H1 (cell line): ENCODE results near the gene STIM2. TPM values are rescaled to one million over a fixed set of nuclear protein-coding genes. Genes with fewer than 3 reads are reported as not detected.

ENCODE experiments used
- CTCF ChIA-PET: fragments of 300-600 bp; sonication (Branson Sonifier 250); formaldehyde crosslinking; loops from one replicate; lab custom pipeline; 2021; ENCODE audit not compliant: partially characterized antibody; lab: Charles Lee
- POLR2A ChIA-PET: fragments of 300-600 bp; sonication (Branson Sonifier 250); formaldehyde crosslinking; loops from one replicate; lab custom pipeline; 2021; ENCODE audit warnings: inconsistent platforms; ENCODE audit not compliant: partially characterized antibody; lab: Charles Lee
- DNase-seq, 2 experiments: peaks; one replicate each; pipeline versions ENCODE4 v3.0.0 to v3.0.0-alpha.2; 2010 to 2022; ENCODE audit warnings: low spot score in 2 of 2, low read depth in 1 of 2, mixed read lengths in 1 of 2
- FAIRE-seq: peaks from 2 replicates; lab custom pipeline; 2011; peaks lifted over from hg19 to GRCh38; lab: Jason Lieb, UNC
- H2AFZ ChIP-seq: 2 replicates; pipeline ENCODE4 v1.8.1; 2012; ENCODE audit warnings: low read length, inconsistent platforms
- H2AK5ac ChIP-seq: 2 replicates; pipeline ENCODE4 v1.6.1; 2013; ENCODE audit warnings: low read depth, low read length
- H2BK120ac ChIP-seq: replicated peaks from 2 replicates; pipeline ENCODE3; 2013; ENCODE audit warnings: low read depth, low read length, inconsistent platforms
- H2BK12ac ChIP-seq: 2 replicates; pipeline ENCODE4 v1.6.1; 2013; ENCODE audit warnings: low read depth, low read length
- H2BK15ac ChIP-seq: 2 replicates; pipeline ENCODE4 v1.6.1; 2013; ENCODE audit warnings: low read length
- H2BK20ac ChIP-seq: 2 replicates; pipeline ENCODE4 v1.6.1; 2013; ENCODE audit warnings: low read length
- H2BK5ac ChIP-seq: 2 replicates; pipeline ENCODE4 v1.6.1; 2013; ENCODE audit warnings: low read depth, low read length
- H3K14ac ChIP-seq: 2 replicates; pipeline ENCODE4 v1.6.1; 2013; ENCODE audit warnings: inconsistent platforms; ENCODE audit not compliant: insufficient read length
- H3K18ac ChIP-seq: 2 replicates; pipeline ENCODE4 v1.6.1; 2013; ENCODE audit warnings: low read length; ENCODE audit errors: extremely low read depth
- H3K23ac ChIP-seq: 2 replicates; pipeline ENCODE4 v1.6.1; 2013; ENCODE audit warnings: inconsistent platforms; ENCODE audit not compliant: insufficient read length
- H3K23me2 ChIP-seq: 2 replicates; pipeline ENCODE4 v1.6.1; 2013; ENCODE audit warnings: low read depth, low read length
- H3K27ac ChIP-seq: 2 replicates; pipeline ENCODE4 v1.6.1; 2011; ENCODE audit warnings: low read depth, low read length, inconsistent platforms
- H3K27me3 ChIP-seq, 4 experiments: replicated peaks in 1 of 4; 1 replicate in 1 of 4; 2 replicates in 3 of 4; pipeline versions ENCODE4 v1.6.1 to v1.8.1; 2011 to 2013; ENCODE audit warnings: low read length in 3 of 4, mild to moderate bottlenecking in 3 of 4, inconsistent platforms in 2 of 4, mixed read lengths in 2 of 4, moderate library complexity in 1 of 4; ENCODE audit not compliant: control insufficient read depth in 3 of 4, insufficient read depth in 3 of 4; ENCODE audit errors: extremely low read depth in 1 of 4
- H3K36me3 ChIP-seq, 4 experiments: 2 replicates each; pipeline versions ENCODE4 v1.6.1 to v1.8.1; 2011 to 2013; ENCODE audit warnings: mild to moderate bottlenecking in 4 of 4, low read length in 3 of 4, moderate library complexity in 2 of 4, control low read depth in 1 of 4, inconsistent platforms in 1 of 4; ENCODE audit not compliant: insufficient read depth in 4 of 4, control insufficient read depth in 2 of 4
- H3K4ac ChIP-seq: replicated peaks from 2 replicates; pipeline ENCODE3; 2013; ENCODE audit warnings: low read length, low read depth, mixed read lengths, inconsistent platforms; ENCODE audit not compliant: insufficient read length
- H3K4me1 ChIP-seq, 4 experiments: replicated peaks in 1 of 4; 1 replicate in 1 of 4; 2 replicates in 3 of 4; pipeline versions ENCODE4 v1.6.1 to v1.8.1; 2011 to 2013; ENCODE audit warnings: low read length in 3 of 4, inconsistent platforms in 2 of 4, mixed read lengths in 1 of 4; ENCODE audit not compliant: insufficient read depth in 4 of 4, control insufficient read depth in 3 of 4
- H3K4me2 ChIP-seq, 2 experiments: 2 replicates each; pipeline versions ENCODE4 v1.6.1 to v1.8.1; 2011 to 2013; ENCODE audit warnings: low read depth in 2 of 2, low read length in 2 of 2, control low read depth in 1 of 2, inconsistent platforms in 1 of 2, mild to moderate bottlenecking in 1 of 2; ENCODE audit not compliant: insufficient read depth in 1 of 2
- H3K4me3 ChIP-seq, 4 experiments: fragments of 200-600, 300-600 bp in 1 of 4; sonication (generic), shearing (Covaris generic), sonication (Bioruptor Twin) in 1 of 4; 2 replicates each; pipeline versions ENCODE4 v1.5.1 to v1.8.1; 2011 to 2016; ENCODE audit warnings: low read length in 4 of 4, low read depth in 3 of 4, control low read depth in 2 of 4, inconsistent platforms in 2 of 4, mild to moderate bottlenecking in 2 of 4, mixed read lengths in 1 of 4, moderate library complexity in 1 of 4; ENCODE audit not compliant: insufficient read depth in 2 of 4; ENCODE audit errors: extremely low read depth in 1 of 4
- H3K56ac ChIP-seq: replicated peaks from 2 replicates; pipeline ENCODE3; 2013; ENCODE audit warnings: low read depth, mild to moderate bottlenecking, mixed read lengths, low read length, inconsistent platforms; ENCODE audit not compliant: insufficient read length
- H3K79me1 ChIP-seq: 2 replicates; pipeline ENCODE4 v1.6.1; 2013; ENCODE audit warnings: low read depth, low read length, control low read depth
- H3K79me2 ChIP-seq, 2 experiments: 2 replicates each; pipeline versions ENCODE4 v1.6.1 to v1.8.1; 2012 to 2013; ENCODE audit warnings: low read length in 2 of 2, mild to moderate bottlenecking in 2 of 2, inconsistent platforms in 1 of 2; ENCODE audit not compliant: insufficient read depth in 2 of 2, control insufficient read depth in 1 of 2
- H3K9ac ChIP-seq, 4 experiments: replicated peaks in 1 of 4; 1 replicate in 1 of 4; 2 replicates in 3 of 4; pipeline versions ENCODE4 v1.6.1 to v1.8.1; 2011 to 2013; ENCODE audit warnings: low read depth in 3 of 4, low read length in 3 of 4, control low read depth in 2 of 4, mild to moderate bottlenecking in 2 of 4, moderate library complexity in 2 of 4, inconsistent platforms in 1 of 4; ENCODE audit errors: extremely low read depth in 1 of 4
- H3K9me3 ChIP-seq, 2 experiments: 2 replicates each; pipeline versions ENCODE4 v1.6.1 to v1.8.1; 2012 to 2013; ENCODE audit warnings: mild to moderate bottlenecking in 2 of 2, moderate library complexity in 2 of 2, control low read depth in 1 of 2, inconsistent platforms in 1 of 2, low read depth in 1 of 2, low read length in 1 of 2, mixed read lengths in 1 of 2; ENCODE audit not compliant: insufficient read depth in 2 of 2
- H4K20me1 ChIP-seq, 2 experiments: replicated peaks in 1 of 2; 2 replicates each; pipeline versions ENCODE3 to v1.8.1; 2011 to 2013; ENCODE audit warnings: inconsistent platforms in 2 of 2, low read length in 2 of 2, mild to moderate bottlenecking in 1 of 2; ENCODE audit not compliant: insufficient read depth in 2 of 2, control insufficient read depth in 1 of 2
- H4K5ac ChIP-seq: 2 replicates; pipeline ENCODE4 v1.6.1; 2013; ENCODE audit warnings: low read length, low read depth, mixed read lengths, inconsistent platforms; ENCODE audit not compliant: insufficient read length
- H4K8ac ChIP-seq: 2 replicates; pipeline ENCODE4 v1.8.0; 2013; ENCODE audit warnings: mild to moderate bottlenecking, moderate library complexity, low read length, inconsistent platforms; ENCODE audit not compliant: insufficient read depth; ENCODE audit errors: extremely low read depth
- H4K91ac ChIP-seq: replicated peaks from 2 replicates; pipeline ENCODE3; 2013; ENCODE audit warnings: low read length, mixed read lengths, inconsistent platforms; ENCODE audit not compliant: insufficient read length
- BRCA1 ChIP-seq: IDR thresholded peaks from 2 replicates; pipeline ENCODE4 v1.6.1; 2012; ENCODE audit warnings: low read depth, low read length, improper control_type of control experiment
- RAD21 ChIP-seq, 2 experiments: IDR thresholded peaks in 1 of 2; conservative IDR thresholded peaks in 1 of 2; 2 replicates each; pipeline ENCODE4 v1.6.1; 2011; ENCODE audit warnings: low read depth in 2 of 2, low read length in 2 of 2, improper control_type of control experiment in 1 of 2, inconsistent platforms in 1 of 2, mild to moderate bottlenecking in 1 of 2, moderate library complexity in 1 of 2
- RFX5 ChIP-seq: IDR thresholded peaks from 2 replicates; pipeline ENCODE4 v1.6.1; 2011; ENCODE audit warnings: low read depth, low read length, improper control_type of control experiment, borderline replicate concordance
- SAP30 ChIP-seq: fragments of 300-600 bp; sonication (generic); IDR thresholded peaks from 2 replicates; pipeline ENCODE4 v1.7.1; 2012; ENCODE audit warnings: low read length, moderate library complexity, mild to moderate bottlenecking, inconsistent platforms; ENCODE audit not compliant: insufficient read depth, insufficient replicate concordance
- SRF ChIP-seq: IDR thresholded peaks from 2 replicates; pipeline ENCODE4 v1.6.1; 2011; ENCODE audit warnings: mild to moderate bottlenecking, low read depth, low read length, moderate library complexity
- TBP ChIP-seq: IDR thresholded peaks from 2 replicates; pipeline ENCODE4 v1.6.1; 2011; ENCODE audit warnings: low read depth, low read length, improper control_type of control experiment
- WGBS, 2 experiments: shearing (Covaris generic) in 1 of 2; methylation state at CpG; one replicate each; pipeline versions ENCODE4 v1.1.6 to v1.1.7; 2013 to 2015; ENCODE audit warnings: low lambda C conversion rate in 2 of 2, mixed read lengths in 2 of 2, inconsistent platforms in 1 of 2, low coverage in 1 of 2, missing lambda C conversion rate in 1 of 2; ENCODE audit not compliant: insufficient replicate concordance in 2 of 2, insufficient coverage in 1 of 2, insufficient read length in 1 of 2; ENCODE audit errors: extremely low coverage in 1 of 2, missing lambda C conversion rate in 1 of 2; 5-methylcytosine and 5-hydroxymethylcytosine counted together
- polyA plus RNA-seq, 7 experiments: library from polyadenylated mRNA; depleted of rRNA in 3 of 7; stranded (reverse) in 5 of 7; unstranded in 2 of 7; fragments of >200 nt in 5 of 7; fragments of 200-250 nt in 2 of 7; gene quantifications; 1 replicate in 5 of 7; 2 replicates in 1 of 7; 4 replicates in 1 of 7; pipeline versions ENCODE4 v1.2.1 to v1.2.3, GENCODE V29; 2011 to 2013; ENCODE audit warnings: missing spikeins in 2 of 7, mixed read lengths in 2 of 7
- total RNA-seq: library from RNA; stranded (reverse); fragmentation: NEBNext Ultra II Directional; extraction: Animal tissue kit (Norgen Biotek cat#: 25700); gene quantifications from 2 replicates; pipeline ENCODE4 v1.2.1, GENCODE V29; 2021
- TF ChIP-seq, protein P1 (sequence below): IDR thresholded peaks from 2 replicates; pipeline ENCODE4 v1.6.1; 2011; ENCODE audit warnings: low read depth, mild to moderate bottlenecking, low read length; ENCODE audit not compliant: insufficient read depth

The STIM2 gene
- total and polyA plus RNA-seq, 2 of the 8 experiments (the other 6 are each of a cell fraction or from before 2014, with no cell fraction given) = 22.9 to 23.0 TPM

GRCh38 chr4:26937567-26937966 is 76.9 kb downstream of the STIM2 start:
- H3K27ac ChIP-seq = no peak overlapping the region
- H3K23ac ChIP-seq = no peak overlapping the region
- H3K4me3 ChIP-seq = no peak overlapping the region
- no peaks in the 10 kb centered on the region for H3K9me3 ChIP-seq
- H3K23me2 ChIP-seq = no peaks in the 10 kb centered on the region
- H3K4me2 ChIP-seq = no peak overlapping the region
- H4K5ac ChIP-seq = no peak overlapping the region
- H2BK12ac ChIP-seq = no peak overlapping the region
- no peaks in the 10 kb centered on the region for H3K79me1 ChIP-seq
- H3K4ac ChIP-seq = no peak overlapping the region
- H3K18ac ChIP-seq = no peak overlapping the region
- DNase-seq (no peak), FAIRE-seq (no peak)
- H3K9ac ChIP-seq = no peak overlapping the region
- H4K8ac ChIP-seq = no peak overlapping the region
- H2BK15ac ChIP-seq = no peak overlapping the region
- ChIA-PET POLR2A (interaction anchor here (0.6 kb wide), 1 partner anchor 22 kb away, joined by 3 read pairs; no protein-coding TSS in a partner anchor), CTCF (interaction anchor here (0.6 to 0.8 kb wide), 4 partner anchors 9 to 1875 kb away, joined by 3 to 4 read pairs (median 4); no protein-coding TSS in a partner anchor)
- H3K27me3 ChIP-seq = no peaks in the 10 kb centered on the region
- no peak overlapping the region for H2BK120ac ChIP-seq
- H3K14ac ChIP-seq = no peak overlapping the region
- peaks cover 0 to 2% of the 10 kb centered on the region in 2 experiments for H4K20me1 ChIP-seq
- H3K56ac ChIP-seq = no peak overlapping the region
- H4K91ac ChIP-seq = no peak overlapping the region
- no peak overlapping the region for H2AK5ac ChIP-seq
- WGBS, 2 experiments = 86% methylated on average over 3 of the region's 3 CpGs; no CpG with 5 or more reads in 1 of the 2 experiments
- H2BK20ac ChIP-seq = no peak overlapping the region
- H3K79me2 ChIP-seq = no peaks in the 10 kb centered on the region
- H3K36me3 ChIP-seq = no peaks in the 10 kb centered on the region
- no peak overlapping the region for H2BK5ac ChIP-seq
- peaks cover 0 to 7% (median 1%) of the 10 kb centered on the region in 4 experiments; a peak in 2 of 7 replicates for H3K4me1 ChIP-seq
- no peak overlapping the region for H2AFZ ChIP-seq
- TF ChIP-seq TBP (no peak), BRCA1 (no peak), SRF (no peak), RAD21 (IDR thresholded peaks at IDR 0.05 in 1 of 2, conservative IDR thresholded peaks at IDR 0.05 in 1 of 2; ENCODE audit: low read depth in 2 of 2, low read length in 2 of 2) (no peak), SAP30 (no peak), RFX5 (no peak)
- TF ChIP-seq, protein P1, sequence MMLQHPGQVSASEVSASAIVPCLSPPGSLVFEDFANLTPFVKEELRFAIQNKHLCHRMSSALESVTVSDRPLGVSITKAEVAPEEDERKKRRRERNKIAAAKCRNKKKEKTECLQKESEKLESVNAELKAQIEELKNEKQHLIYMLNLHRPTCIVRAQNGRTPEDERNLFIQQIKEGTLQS = no peak
